ENCODE measurements around the gene VPS33B. TPM values are rescaled to one million over a fixed set of nuclear protein-coding genes. Genes with fewer than 3 reads are reported as not detected.

The VPS33B gene
- total and polyA plus RNA-seq, 2 experiments from 2014 or later = 8.8 to 15.2 TPM

DNA sequence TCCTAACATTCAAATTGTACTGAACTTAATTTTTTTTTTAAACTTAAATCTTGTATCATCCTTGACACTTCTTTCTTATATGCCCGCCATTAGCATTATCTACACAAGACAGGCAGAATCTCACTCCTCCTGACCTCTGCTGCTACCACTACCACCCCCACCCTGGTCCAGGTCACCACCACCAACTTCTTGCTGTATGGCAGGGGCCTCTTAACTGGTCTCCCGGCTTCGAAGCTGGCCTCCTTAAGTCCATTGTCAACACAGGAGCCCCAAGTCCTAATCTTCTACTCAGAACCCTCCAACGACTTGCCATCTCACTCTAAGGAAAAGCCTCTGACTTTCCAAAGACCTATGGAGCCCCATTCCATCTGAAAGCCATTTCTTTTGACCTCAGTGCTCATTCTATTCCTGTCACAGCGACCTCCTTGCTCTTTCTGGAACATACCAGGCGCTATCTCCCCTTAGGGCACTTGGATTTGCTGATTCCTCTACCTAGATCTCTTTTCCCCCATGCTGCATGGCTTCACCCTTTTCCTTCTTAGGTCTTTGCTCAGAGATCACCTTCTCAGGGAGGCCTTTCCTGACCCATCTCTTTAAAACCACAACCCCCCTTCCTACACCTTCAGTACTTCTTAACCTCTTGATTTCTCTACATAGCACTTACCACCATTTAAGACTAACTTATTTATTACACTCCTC, 30.7 kb downstream of the VPS33B start (continued):
- TF ChIP-seq ZNF462 (CRISPR knock-in tag; IDR thresholded peaks at IDR 0.05) (no peak), ETS1 (IDR thresholded peaks at IDR 0.05) (no peak), NANOG (IDR thresholded peaks at IDR 0.05; ENCODE audit: borderline replicate concordance) (no peak), EZH2phosphoT487 (IDR thresholded peaks at IDR 0.05; ENCODE audit: unreplicated experiment) (no peak), EZH2 (IDR thresholded peaks at IDR 0.05; ENCODE audit: low read depth, unreplicated experiment) (no peak), JUNB (IDR thresholded peaks at IDR 0.05; ENCODE audit: unreplicated experiment) (no peak)

GRCh38 chr15:90990446-90990845, 31.9 kb downstream of the VPS33B start:
- peaks cover 60% of the 10 kb centered on the region for H4K20me1 ChIP-seq (replicated peaks; ENCODE audit: insufficient read depth)
- no peak for TF ChIP-seq STAT1 (IDR thresholded peaks at IDR 0.05; ENCODE audit: unreplicated experiment)
- no peak for TF ChIP-seq POLR2AphosphoS5 (IDR thresholded peaks at IDR 0.05; ENCODE audit: low read depth)
- TF ChIP-seq ZNF114 (CRISPR knock-in tag; IDR thresholded peaks at IDR 0.05) = no peak
- no peak for TF ChIP-seq ZNF462 (CRISPR knock-in tag; IDR thresholded peaks at IDR 0.05)

More at GRCh38 chr15:90990446-90990845, 31.9 kb downstream of the VPS33B start:
- H3K4me1 ChIP-seq (ENCODE audit: insufficient read depth) = peaks cover 21% of the 10 kb centered on the region
- no peaks in the 10 kb centered on the region for H3K27me3 ChIP-seq (ENCODE audit: insufficient read depth)
- H3K4me3 Mint-ChIP-seq = no peak overlapping the region
- no peaks in the 10 kb centered on the region for H3K36me3 ChIP-seq (ENCODE audit: insufficient read depth)
- ATAC-seq (no peak), DNase-seq (ENCODE audit: low spot score) (no peak)
- H3K27ac Mint-ChIP-seq = no peak overlapping the region
- peaks cover 88% of the 10 kb centered on the region for H3K79me2 ChIP-seq (replicated peaks; ENCODE audit: insufficient read depth)
- H3K4me3 ChIP-seq = no peak overlapping the region
- no peaks in the 10 kb centered on the region; the same call in 2 of the 3 replicates for H3K9me3 Mint-ChIP-seq
- no peaks in the 10 kb centered on the region for H3K9me2 ChIP-seq (ENCODE audit: insufficient read depth)
- H3F3A ChIP-seq (replicated peaks; ENCODE audit: low read depth) = no peaks in the 10 kb centered on the region; the same call in 1 of the 2 replicates
- no peak overlapping the region for H3K27ac ChIP-seq (ENCODE audit: low read depth)
- H3K36me3 Mint-ChIP-seq (ENCODE audit: low read depth) = peaks cover 6% of the 10 kb centered on the region; the same call in 2 of the 3 replicates
- no peak overlapping the region for H3K4me2 ChIP-seq
- peaks cover 24% of the 10 kb centered on the region for H3K4me1 Mint-ChIP-seq
- H3K27me3 Mint-ChIP-seq (ENCODE audit: insufficient read depth, low read depth, poor library complexity) = peaks cover 8% of the 10 kb centered on the region
- no peak overlapping the region for H2AFZ ChIP-seq

Measured in GM23338 (cell line).